ENCODE measurements around the gene TSEN34.

Gene TSEN34

DNA sequence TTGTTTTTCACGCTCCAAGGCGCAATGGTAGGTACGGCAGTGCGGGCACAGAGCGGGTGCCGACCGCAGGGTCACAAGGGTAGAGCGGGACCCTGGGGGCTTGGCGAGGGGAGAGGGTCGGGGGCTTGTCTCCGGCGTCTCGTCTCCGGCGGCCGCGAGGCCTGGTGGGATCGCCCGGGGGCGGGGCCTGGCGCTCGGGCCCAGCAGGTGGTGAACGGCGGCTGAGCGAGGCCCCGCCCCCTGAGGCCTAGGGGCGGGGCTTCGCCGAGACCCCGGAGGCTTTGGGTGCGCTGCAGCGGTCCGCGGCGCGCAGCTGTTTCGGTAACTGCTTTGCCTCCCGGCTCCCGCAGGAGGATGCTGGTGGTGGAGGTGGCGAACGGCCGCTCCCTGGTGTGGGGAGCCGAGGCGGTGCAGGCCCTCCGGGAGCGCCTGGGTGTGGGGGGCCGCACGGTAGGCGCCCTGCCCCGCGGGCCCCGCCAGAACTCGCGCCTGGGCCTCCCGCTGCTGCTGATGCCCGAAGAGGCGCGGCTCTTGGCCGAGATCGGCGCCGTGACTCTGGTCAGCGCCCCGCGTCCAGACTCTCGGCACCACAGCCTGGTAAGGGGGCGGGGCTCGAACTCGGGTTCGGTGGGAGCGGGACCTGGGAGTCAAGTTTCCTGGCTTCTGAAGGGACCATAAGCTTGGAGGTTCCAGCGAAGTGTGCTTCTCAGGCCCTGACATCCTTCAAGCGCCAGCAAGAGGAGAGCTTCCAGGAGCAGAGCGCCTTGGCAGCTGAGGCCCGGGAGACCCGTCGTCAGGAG lies at the start of gene TSEN34:
TSS of gene TSEN34 (plus strand) at position 298 of the 800 bp plus-strand sequence. CDS start at position 355, 57 bp downstream.
- peak; percentile 74 for DNase-seq

DNA sequence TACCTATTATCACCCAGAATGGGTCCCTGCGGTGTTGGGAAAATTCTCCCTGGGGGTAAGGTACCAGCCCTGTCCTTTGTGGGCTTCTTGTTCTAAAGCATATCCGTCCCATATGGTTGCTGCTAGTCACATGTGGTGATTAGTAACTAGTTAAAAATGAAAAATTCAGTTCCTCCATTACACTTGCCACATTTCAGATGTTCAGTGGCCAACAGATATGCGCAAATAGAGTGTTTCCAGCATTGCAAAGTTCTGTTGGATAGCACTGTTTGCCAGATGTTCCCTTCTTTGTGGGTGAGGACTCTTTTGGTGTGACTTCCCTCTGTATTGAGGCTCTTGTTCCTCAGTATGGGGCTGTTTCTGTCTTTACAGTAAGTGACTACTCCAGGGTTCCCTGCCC lies 49.8 kb upstream of the TSEN34 start:
- DNase-seq, result no peak

DNA sequence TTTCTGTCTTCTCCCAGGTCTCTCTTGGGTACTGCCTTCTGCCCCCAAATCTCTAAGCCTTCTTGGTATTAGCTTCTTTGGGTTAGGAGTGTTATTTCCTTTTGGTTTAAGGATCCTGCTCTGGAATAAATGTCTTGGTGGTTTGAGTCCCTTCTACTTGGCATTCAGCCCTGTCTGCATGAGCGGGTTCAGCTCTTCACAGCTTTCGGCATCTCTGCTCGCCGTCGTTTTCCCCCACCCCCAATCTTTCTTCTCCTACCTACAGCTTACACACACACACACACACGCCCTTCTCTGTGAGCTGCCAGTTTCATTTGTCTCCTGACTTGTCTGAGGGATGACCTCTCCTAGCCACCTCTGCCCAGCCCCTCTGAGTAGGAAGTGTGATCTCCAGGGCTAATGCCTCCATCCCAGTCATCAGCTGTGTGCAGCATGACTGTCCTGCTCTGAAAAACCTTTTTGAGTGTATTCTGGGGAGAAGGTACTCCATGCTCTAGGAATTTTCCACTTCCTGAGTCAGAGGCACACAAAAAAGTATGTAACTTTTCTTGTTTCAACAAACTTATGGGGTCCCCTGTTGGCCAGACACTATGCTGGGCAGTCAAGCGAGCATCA lies 48.8 kb upstream of the TSEN34 start:
- no peak for DNase-seq

DNA sequence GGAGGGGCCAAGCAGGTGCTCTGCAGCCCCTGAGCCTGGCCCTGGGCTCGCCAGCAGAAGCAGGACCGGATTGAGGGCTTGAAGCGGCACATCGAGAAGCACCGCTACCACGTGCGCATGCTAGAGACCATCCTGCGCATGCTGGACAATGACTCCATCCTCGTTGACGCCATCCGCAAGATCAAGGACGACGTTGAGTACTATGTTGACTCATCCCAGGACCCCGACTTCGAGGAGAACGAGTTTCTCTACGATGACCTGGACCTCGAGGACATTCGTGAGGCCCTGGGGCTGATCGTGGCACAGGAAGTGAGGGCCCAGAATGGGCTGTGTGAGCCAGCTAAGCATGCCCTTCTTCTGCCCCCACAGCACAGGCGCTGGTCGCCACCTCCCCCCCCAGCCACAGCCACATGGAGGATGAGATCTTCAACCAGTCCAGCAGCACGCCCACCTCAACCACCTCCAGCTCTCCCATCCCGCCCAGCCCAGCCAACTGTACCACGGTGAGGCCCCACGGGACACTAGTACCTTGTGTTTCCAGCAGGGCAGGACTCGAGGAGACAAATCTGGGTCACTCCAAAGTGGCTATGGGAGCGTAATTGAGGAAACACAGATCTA lies 45.5 kb upstream of the TSEN34 start:
- no peak for DNase-seq

DNA sequence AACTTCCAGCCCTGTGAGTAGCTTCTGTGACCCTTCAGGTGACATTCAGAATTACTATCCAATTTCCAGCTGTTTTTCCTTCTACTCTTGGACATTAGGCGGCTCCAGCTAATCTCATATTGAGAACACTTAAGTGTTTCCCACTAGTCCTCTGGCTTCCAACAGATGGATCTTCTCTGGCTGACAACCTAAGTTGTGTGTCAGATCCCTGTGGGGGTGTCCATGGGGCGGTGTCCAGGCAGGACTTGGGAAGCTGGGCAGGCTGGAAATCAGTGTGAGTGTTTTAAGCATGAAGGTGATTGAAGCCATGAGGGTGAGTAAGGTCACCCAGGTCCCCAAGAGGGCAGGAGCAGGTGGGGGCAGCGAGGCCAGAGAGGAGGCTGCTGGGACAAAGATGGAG lies 43.4 kb upstream of the TSEN34 start:
- DNase-seq, result no peak

DNA sequence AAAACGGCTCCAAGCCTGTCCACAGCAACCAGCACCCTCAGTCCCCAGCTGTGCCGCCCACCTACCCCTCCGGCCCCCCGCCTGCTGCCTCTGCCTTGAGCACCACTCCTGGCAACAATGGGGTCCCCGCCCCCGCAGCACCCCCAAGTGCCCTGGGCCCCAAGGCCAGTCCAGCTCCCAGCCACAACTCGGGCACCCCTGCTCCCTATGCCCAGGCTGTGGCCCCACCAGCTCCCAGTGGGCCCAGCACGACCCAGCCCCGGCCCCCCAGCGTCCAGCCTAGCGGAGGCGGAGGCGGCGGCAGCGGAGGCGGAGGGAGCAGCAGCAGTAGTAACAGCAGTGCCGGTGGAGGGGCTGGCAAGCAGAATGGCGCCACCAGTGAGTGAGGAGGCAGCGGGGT lies 43.0 kb upstream of the TSEN34 start:
- no peak for DNase-seq

DNA sequence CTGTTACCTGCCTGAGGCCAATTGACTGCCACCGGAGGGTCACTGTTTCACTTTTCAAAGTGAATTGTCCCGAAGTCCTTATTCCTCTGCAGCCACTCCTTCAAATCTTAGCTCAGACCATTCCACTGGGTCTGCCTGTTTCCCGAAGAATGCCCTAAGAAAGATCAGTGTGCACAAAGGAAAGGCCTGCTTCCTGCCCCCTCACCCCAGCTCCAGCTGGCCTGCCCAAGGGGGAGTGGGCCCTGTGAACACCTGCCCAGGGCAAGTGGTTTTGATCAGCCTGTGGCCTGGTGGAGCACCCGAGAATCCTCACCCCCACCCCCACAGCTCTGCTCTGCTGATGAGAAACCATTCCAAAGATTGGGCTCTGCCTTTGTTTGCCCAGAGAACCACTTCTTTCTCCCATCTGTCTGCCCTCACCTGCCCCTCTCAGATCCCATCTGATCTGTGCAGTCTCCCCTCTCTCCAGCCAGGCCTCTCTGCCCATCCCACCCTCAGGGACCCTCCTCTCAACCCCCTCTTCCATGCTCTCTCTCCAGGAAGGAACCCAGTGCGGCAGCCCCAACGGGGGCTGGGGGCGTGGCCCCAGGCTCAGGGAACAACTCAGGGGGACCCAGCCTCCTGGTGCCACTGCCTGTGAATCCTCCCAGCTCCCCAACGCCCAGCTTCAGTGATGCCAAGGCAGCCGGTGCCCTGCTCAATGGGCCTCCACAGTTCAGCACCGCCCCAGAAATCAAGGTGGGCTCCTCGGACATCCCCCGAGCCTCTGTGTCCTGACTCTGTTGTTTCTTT lies 41.9 kb upstream of the TSEN34 start:
- no peak for DNase-seq

DNA sequence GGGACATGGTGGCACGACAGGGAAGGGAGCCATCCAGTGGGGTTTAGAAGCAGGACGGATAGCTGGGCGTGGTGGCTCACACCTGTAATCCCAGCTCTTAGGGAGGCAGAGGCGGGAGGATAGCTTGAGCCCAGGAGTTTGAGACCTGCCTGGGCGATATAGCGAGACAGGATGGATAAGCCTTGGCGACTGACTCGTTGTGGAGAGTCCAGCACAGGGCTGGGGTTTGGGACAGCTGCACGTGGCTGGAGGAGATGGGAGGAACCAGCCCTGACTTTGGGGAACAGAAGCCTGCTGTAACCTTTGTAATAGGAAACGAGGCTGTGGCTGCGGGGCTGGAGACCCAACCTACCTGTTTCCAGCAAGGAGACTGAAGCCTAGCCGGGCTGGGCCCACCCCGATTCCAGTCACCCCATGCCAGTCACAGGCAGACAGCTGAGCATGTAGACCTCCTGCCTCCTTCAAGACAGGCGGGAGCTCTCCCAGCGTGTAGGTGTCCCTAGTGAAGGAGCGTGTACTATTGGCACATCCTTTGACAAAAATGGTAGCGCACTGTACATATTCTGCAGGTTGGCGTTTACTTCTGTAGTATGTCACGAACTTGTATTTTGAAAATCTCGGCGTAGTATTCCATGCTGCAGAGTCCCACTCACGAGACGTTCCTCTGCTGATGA lies 39.6 kb upstream of the TSEN34 start:
- no peak for DNase-seq

DNA sequence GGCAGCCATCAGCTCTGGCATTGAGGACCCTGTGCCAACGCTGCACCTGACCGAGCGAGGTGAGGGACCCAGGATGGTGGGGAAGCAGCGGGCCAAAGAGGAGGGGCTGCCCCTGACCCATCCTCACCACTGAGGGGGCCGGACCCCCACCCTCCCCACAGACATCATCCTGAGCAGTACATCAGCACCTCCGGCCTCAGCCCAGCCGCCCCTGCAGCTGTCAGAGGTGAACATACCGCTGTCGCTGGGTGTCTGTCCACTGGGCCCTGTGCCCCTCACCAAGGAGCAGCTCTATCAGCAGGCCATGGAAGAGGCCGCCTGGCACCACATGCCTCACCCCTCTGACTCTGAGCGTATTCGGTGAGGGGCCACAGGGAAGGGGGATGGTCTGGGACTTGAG lies 38.8 kb upstream of the TSEN34 start:
- DNase-seq, result no peak

DNA sequence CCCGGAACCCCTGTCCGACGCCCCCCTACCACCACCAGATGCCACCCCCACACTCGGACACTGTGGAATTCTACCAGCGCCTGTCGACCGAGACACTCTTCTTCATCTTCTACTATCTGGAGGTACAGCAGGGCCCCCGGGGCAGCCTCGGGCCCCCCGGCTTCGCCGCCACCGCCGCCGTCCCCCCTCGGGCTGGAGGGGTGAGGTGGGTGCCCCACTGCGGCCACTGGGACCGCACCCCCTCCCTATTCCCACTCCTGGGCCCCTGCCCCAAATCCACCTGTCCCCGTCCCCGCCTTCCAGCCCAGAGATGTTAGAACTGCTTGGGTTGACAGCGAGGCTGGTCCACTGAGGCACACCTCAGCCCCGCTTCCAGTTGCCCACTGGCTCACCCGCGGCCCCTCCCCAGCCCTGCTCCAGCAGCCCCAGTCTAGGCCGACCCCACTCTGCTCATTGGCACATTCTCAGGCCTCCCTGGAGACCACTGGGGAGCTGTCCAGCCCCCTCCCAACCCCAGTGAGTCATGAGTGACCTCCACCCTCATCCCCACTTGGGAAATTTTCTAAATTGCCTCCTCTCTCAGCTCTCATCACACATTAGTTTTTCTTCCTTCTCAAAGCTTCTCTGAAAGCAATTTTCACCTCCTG lies 38.1 kb upstream of the TSEN34 start:
- no peak for DNase-seq

DNA sequence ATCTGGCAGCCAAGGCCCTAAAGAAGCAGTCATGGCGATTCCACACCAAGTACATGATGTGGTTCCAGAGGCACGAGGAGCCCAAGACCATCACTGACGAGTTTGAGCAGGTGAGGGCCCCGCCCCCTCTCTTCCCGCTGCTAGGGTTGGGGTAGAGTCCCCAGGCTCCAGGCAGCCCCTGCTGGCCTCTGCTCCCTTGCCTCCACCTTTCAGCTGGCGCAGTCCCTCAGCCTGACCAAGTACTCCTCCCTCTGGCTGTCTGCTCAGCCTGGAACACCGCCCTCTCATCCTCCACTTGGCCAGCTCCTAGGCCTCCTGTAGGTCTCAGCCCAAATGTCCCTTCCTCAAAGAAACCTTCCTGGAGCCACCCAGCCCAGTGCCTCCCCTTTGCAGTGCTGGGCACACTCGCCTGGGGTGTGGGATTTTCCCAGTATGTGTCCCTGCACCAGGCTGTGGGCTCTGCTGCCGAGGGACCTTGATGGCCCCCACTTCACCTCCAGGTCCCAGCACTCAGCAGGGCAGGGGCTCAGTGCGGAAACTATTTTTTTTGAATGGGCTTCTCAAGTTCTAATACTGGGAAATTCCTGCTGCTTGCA lies 37.3 kb upstream of the TSEN34 start:
- no peak for DNase-seq

DNA sequence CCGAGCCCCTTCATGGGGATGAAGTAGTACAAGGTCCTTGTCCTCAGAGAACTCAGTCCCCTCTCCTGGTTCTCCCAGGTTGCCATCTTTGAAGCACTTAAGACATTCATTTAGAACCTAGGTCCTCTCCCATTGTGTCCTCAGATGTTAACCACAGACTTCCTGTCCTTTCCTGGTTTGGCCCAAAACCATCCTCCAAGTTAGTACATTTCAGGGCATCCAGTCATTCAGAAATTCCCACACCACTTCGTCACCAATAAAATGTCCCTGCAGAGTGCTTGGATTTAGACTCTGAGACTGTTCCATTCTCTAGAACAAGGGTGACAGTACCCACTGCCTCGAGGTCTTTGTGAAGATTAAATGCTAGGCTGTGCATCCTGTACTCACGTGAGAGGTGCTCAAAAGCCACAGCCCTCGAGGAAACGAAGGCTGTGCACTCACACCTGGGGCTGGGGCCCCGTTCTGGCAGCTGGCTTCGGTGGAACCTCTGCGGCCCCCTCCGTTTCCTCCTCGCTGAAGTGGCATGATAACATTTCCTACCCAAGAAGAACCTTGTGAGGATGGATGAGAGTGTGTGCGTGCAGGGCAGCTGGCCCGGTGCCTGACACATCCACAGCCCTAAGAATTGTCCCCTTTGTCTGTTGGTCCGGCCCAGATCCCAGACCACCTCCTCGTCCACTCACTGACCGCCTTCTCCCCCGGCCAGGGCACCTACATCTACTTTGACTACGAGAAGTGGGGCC lies 36.3 kb upstream of the TSEN34 start:
- DNase-seq, result no peak

DNA sequence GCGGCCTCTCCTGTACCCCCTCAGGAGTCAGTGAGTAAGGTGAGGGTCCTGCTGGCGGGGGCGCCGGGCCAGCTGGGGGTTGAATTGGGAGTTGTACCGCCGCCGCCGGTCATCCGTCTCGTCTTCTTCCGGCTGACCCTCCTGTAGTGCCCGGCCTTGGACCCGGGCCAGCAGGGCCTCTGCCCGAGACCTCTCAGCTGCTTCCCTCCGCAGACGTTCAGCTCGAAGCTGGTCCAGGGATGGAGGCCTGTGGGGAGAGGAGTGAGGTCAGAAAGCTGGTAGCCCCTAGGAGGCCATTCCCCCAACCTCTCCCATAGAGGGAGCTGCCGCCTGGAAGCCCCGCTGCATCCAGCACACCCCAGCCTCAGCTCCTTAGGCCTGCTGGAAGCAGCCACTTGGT lies 35.4 kb upstream of the TSEN34 start:
- DNase-seq, result no peak

DNA sequence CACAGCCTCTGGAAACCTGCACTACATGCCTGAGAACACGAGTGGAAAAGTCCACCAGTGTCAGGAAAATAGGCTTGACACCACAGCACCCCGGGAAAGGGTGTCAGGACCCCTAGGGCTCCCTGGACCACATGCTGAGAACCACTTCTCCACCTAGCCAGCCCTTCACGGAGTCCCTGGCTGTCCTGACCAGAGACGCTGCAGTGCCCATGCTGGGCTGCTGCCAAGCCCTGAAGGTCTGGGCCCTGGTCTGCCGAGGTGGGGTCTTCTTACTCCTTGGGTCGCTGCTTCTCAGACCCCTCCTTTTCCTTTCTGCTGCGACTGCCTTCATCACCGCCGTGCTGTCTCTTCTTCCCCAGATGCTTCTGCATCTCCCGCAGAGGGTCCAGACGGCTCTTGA lies 34.6 kb upstream of the TSEN34 start:
- no peak for DNase-seq

DNA sequence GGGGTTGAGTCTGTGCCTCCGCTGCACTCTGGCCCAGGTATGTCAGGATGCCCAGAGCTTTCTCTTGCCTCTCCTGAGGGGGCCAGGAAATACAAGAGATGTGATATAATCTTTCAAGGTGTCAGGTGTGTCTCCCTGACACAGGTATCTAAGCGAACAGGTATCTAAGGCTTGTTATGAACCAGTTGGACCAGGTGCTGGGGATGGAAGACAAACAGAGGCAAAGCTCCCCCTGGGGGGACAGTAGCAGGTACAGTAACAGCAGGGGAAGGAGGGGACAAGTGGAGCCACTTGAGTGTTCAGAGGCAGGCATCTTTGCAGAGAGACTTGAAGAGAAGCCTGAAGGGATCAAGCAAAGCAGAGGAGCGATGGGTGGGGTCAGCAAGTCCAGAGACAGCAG lies 34.2 kb upstream of the TSEN34 start:
- DNase-seq, result no peak

DNA sequence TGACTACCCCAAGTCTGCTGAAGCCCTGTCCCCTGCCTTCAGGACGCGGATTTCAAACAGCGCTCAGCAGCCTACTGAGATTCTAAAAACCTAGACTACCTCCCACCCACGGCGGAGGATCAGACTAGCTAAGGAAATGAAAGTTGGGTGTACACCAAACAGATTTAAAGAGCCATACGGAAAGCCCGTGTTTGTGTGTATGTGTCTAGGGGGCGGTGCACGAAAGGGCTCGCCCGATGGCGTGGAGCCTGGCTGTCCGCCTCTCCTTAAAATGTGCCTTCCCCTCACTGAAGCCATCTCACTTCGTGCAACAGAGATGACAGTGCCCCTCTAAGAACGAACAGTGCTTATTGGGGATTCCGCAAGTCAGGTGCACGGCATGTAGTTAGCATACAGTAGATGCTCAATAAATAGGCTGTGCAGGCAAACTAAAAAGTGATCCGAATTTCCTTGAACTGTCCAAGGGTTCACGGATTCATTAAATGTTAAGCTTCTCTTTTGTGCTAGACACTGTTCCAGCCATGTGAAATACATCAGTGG lies 32.2 kb upstream of the TSEN34 start:
- DNase-seq, result no peak

DNA sequence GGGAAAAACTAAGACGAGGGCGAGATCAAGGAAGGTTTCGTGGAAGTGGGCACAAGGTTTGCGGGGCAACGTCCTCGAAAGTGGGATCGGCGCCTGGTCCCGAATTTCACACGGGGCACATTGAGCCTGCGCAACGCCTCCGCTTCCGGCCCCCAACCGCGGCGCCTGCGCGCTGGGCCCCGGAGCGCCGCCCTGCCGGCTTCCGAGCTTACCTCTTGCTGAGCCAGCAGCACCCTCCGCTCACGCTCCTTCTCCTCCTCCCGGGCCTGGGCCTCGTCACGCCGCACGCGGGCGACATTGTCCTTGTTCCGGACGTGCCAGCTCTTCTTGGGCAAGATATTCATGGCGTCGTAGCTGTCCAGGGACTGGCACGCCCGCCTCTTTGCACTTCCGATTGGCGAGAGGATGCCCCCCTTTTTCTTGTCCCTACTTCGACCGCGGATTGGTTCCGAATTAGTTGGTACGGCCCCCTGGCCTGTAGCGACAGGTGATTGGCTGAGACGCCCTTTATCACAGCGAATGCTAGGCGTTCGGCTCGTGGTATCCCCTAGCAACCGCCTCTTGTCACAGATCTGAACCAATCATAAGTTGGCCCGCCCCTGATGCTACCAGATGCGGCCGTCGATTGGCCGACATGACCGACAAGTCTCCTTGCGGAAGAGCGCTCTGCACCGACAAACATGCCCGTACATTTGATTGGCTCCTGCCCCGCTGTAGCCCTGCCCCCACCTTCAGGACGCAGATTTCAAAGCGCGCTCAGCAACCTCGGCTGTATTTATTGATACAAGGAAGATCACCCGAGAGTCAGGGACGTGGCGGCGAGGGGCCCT lies 31.5 kb upstream of the TSEN34 start, which contains the start of gene LENG1:
TSS of gene LENG1 (minus strand) at position 370 of the 830 bp plus-strand sequence. CDS start at position 344, 26 bp downstream.
- DNase-seq, result peak; percentile 100

DNA sequence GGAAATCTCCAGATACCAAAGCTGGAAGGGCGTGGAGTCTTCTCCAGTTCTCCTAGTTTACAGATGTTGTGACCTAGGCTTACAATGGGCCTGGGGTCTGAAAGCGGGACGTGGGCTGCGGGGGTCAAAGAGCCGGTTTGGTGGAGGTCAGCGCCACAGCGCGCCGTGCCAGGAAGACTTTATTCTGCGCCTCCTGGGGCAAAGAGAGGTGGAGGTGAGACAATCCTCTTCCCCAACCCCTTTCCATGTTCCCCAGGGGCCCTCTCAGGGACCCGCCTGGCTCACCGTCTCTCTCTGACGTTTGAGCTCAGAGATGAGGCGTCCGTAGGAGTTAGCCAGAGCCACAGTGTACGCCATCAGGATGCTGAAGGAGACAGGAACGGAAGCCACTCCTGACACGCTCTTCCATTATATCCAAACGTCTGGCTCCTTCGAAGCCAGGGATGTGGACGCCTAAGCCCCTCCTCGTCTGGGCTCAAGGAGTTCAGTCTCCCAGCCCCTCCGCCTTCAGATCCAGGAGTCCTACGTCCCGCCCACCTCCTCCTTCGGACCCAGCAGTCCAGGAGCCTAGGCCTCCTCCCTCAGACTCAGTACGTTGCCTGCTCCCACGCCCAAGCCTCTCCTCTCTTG lies 30.8 kb upstream of the TSEN34 start:
- DNase-seq, result no peak

DNA sequence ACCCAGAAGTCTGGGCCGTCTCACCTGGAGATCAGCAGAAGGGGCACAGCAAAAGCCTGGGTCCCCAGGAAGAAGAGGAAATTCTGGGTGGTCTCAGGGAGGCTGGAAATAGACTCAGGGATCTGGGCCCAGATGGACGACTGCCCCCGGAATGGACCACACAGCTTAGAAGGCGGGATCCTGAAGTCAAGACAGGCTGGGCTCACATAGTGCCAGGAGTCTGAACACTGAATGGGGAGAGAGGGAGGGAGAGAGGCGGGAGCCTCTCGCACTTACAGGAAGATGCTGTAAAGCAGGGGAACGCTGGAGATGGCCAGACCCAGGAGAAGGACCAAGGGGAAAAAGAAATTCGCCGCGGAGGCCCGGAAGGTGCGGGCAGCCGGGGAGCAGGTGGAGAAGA lies 30.3 kb upstream of the TSEN34 start:
- no peak for DNase-seq
